ENCODE results near the gene LRP1-AS. TPM values are rescaled to one million over a fixed set of nuclear protein-coding genes. Genes with fewer than 3 reads are reported as not detected.

The LRP1-AS gene
- total and polyA plus RNA-seq, 2 donors = not detected

GRCh38 chr12:57151741-57152630 lies 4.6 kb upstream of the LRP1-AS start:
- Histone ChIP-seq H3K4me1 (ENCODE audit: insufficient read depth) (peaks cover 3% of the 10 kb centered on the region), H3K36me3 (ENCODE audit: insufficient read depth) (no peaks in the 10 kb centered on the region), H3K27ac (ENCODE audit: low read depth) (peak overlapping the region; percentile 64), H3K4me3 (ENCODE audit: low read depth, low read length) (no peak overlapping the region)
- WGBS = 42% methylated on average over 17 of the region's 17 CpGs
- DNase-seq (ENCODE audit: extremely low spot score) = peak; percentile 48

- H3K36me3 ChIP-seq (ENCODE audit: insufficient read depth) = no peaks in the 10 kb centered on the region
- H3K27ac ChIP-seq (ENCODE audit: low read depth) = no peak overlapping the region
- no peak overlapping the region for H3K4me3 ChIP-seq (ENCODE audit: low read depth, low read length)
- DNase-seq (ENCODE audit: extremely low spot score) = no peak
- WGBS = 90% methylated on average over 6 of the region's 6 CpGs
- peaks cover 3% of the 10 kb centered on the region for H3K4me1 ChIP-seq (ENCODE audit: insufficient read depth)
Measured at GRCh38 chr12:57150400-57151000, 3.1 kb upstream of the LRP1-AS start.

- H3K4me1 ChIP-seq (ENCODE audit: insufficient read depth) = peaks cover 3% of the 10 kb centered on the region
Measured at GRCh38 chr12:57149245-57149900, 2.0 kb upstream of the LRP1-AS start.

GRCh38 chr12:57148469-57149244 lies 1.2 kb upstream of the LRP1-AS start:
- 46% methylated on average over 4 of the region's 4 CpGs for WGBS
- DNase-seq (ENCODE audit: extremely low spot score) = no peak
- Histone ChIP-seq H3K36me3 (ENCODE audit: insufficient read depth) (no peaks in the 10 kb centered on the region), H3K4me3 (ENCODE audit: low read depth, low read length) (no peak overlapping the region), H3K27ac (ENCODE audit: low read depth) (peak overlapping the region; percentile 57), H3K4me1 (ENCODE audit: insufficient read depth) (peaks cover 3% of the 10 kb centered on the region)

More at GRCh38 chr12:57149245-57149900, 2.0 kb upstream of the LRP1-AS start:
- peak; percentile 55 for DNase-seq (ENCODE audit: extremely low spot score)
- 50% methylated on average over 13 of the region's 13 CpGs for WGBS
- Histone ChIP-seq H3K36me3 (ENCODE audit: insufficient read depth) (no peaks in the 10 kb centered on the region), H3K4me3 (ENCODE audit: low read depth, low read length) (no peak overlapping the region), H3K27ac (ENCODE audit: low read depth) (peak overlapping the region; percentile 57)

- peaks cover 2% of the 10 kb centered on the region for H3K36me3 ChIP-seq (ENCODE audit: insufficient read depth)
Measured at GRCh38 chr12:57146092-57146491, 1.3 kb downstream of the LRP1-AS start.

GRCh38 chr12:57145460-57146059 lies 1.9 kb downstream of the LRP1-AS start:
- H3K4me3 ChIP-seq (ENCODE audit: low read depth, low read length) = no peak overlapping the region
- no peak overlapping the region for H3K27ac ChIP-seq (ENCODE audit: low read depth)
- 60% methylated on average over 10 of the region's 10 CpGs for WGBS
- H3K36me3 ChIP-seq (ENCODE audit: insufficient read depth) = peaks cover 2% of the 10 kb centered on the region
- no peak for DNase-seq (ENCODE audit: extremely low spot score)
- H3K4me1 ChIP-seq (ENCODE audit: insufficient read depth) = peaks cover 3% of the 10 kb centered on the region

More at GRCh38 chr12:57146092-57146491, 1.3 kb downstream of the LRP1-AS start:
- DNase-seq (ENCODE audit: extremely low spot score) = no peak
- WGBS = 63% methylated on average over 2 of the region's 2 CpGs
- no peak overlapping the region for H3K4me3 ChIP-seq (ENCODE audit: low read depth, low read length)
- H3K27ac ChIP-seq (ENCODE audit: low read depth) = no peak overlapping the region
- H3K4me1 ChIP-seq (ENCODE audit: insufficient read depth) = peaks cover 3% of the 10 kb centered on the region

GRCh38 chr12:57143454-57143853 lies 4.0 kb downstream of the LRP1-AS start:
- no peak for DNase-seq (ENCODE audit: extremely low spot score)
- H3K4me3 ChIP-seq (ENCODE audit: low read depth, low read length) = no peak overlapping the region
- peaks cover 3% of the 10 kb centered on the region for H3K4me1 ChIP-seq (ENCODE audit: insufficient read depth)
- 86% methylated on average over 4 of the region's 4 CpGs for WGBS
- H3K27ac ChIP-seq (ENCODE audit: low read depth) = no peak overlapping the region
- peaks cover 4% of the 10 kb centered on the region for H3K36me3 ChIP-seq (ENCODE audit: insufficient read depth)

GRCh38 chr12:57142727-57143126 lies 4.7 kb downstream of the LRP1-AS start:
- Histone ChIP-seq H3K36me3 (ENCODE audit: insufficient read depth) (peaks cover 4% of the 10 kb centered on the region), H3K4me3 (ENCODE audit: low read depth, low read length) (no peak overlapping the region), H3K4me1 (ENCODE audit: insufficient read depth) (peaks cover 3% of the 10 kb centered on the region), H3K27ac (ENCODE audit: low read depth) (no peak overlapping the region)
- no peak for DNase-seq (ENCODE audit: extremely low spot score)
- WGBS = 66% methylated on average over 7 of the region's 7 CpGs

- Histone ChIP-seq H3K36me3 (ENCODE audit: insufficient read depth) (peaks cover 4% of the 10 kb centered on the region), H3K27ac (ENCODE audit: low read depth) (no peak overlapping the region), H3K4me3 (ENCODE audit: low read depth, low read length) (no peak overlapping the region), H3K4me1 (ENCODE audit: insufficient read depth) (peaks cover 1% of the 10 kb centered on the region)
- WGBS = 66% methylated on average over 9 of the region's 9 CpGs
- no peak for DNase-seq (ENCODE audit: extremely low spot score)
Measured at GRCh38 chr12:57142121-57142520, 5.3 kb downstream of the LRP1-AS start.

GRCh38 chr12:57141249-57141648 lies 6.2 kb downstream of the LRP1-AS start:
- H3K36me3 ChIP-seq (ENCODE audit: insufficient read depth) = peaks cover 4% of the 10 kb centered on the region

GRCh38 chr12:57139796-57140649 lies 7.4 kb downstream of the LRP1-AS start:
- H3K4me3 ChIP-seq (ENCODE audit: low read depth, low read length) = no peak overlapping the region

More at GRCh38 chr12:57141249-57141648, 6.2 kb downstream of the LRP1-AS start:
- no peak overlapping the region for H3K27ac ChIP-seq (ENCODE audit: low read depth)
- H3K4me1 ChIP-seq (ENCODE audit: insufficient read depth) = no peaks in the 10 kb centered on the region
- no peak for DNase-seq (ENCODE audit: extremely low spot score)
- WGBS = 86% methylated on average over 8 of the region's 8 CpGs
- no peak overlapping the region for H3K4me3 ChIP-seq (ENCODE audit: low read depth, low read length)

More at GRCh38 chr12:57139796-57140649, 7.4 kb downstream of the LRP1-AS start:
- Histone ChIP-seq H3K27ac (ENCODE audit: low read depth) (no peak overlapping the region), H3K36me3 (ENCODE audit: insufficient read depth) (peaks cover 4% of the 10 kb centered on the region), H3K4me1 (ENCODE audit: insufficient read depth) (no peaks in the 10 kb centered on the region)
- no peak for DNase-seq (ENCODE audit: extremely low spot score)
- 76% methylated on average over 6 of the region's 6 CpGs for WGBS
